DND-41 (cell line): ENCODE measurements around the gene SCAND1.
"Not testable (repeated sequence)": the region's sequence is repeated elsewhere in the genome, so short reads cannot be mapped to it uniquely, and the experiment has no call there.

Experiments used
- ATAC-seq: fragments of 200-7000 bp; cut with Tn5 transposase; 3 replicates; pipeline ENCODE4 v1.9.1; 2021; ENCODE audit warnings: low read depth; ENCODE audit not compliant: insufficient read depth
- DNase-seq: peaks from one replicate; pipeline ENCODE4 v3.0.0-alpha.2; 2020
- H2AFZ ChIP-seq: 2 replicates; pipeline ENCODE4 v1.6.0; 2012; ENCODE audit warnings: low read depth, low read length
- H3K27ac ChIP-seq: 2 replicates; pipeline ENCODE4 v1.5.1; 2012; ENCODE audit warnings: low read length, inconsistent platforms
- H3K27me3 ChIP-seq: fragments of 200-600 bp; sonication (generic); 2 replicates; pipeline ENCODE4 v1.6.0; 2012; ENCODE audit warnings: low read length, mild to moderate bottlenecking, inconsistent platforms; ENCODE audit not compliant: insufficient read depth, poor library complexity
- H3K36me3 ChIP-seq: 2 replicates; pipeline ENCODE4 v1.5.1; 2012; ENCODE audit warnings: low read length, inconsistent platforms; ENCODE audit not compliant: insufficient read depth
- H3K4me1 ChIP-seq: 2 replicates; pipeline ENCODE4 v1.5.1; 2012; ENCODE audit warnings: mild to moderate bottlenecking, low read length; ENCODE audit not compliant: insufficient read depth
- H3K4me2 ChIP-seq: 2 replicates; pipeline ENCODE4 v1.6.0; 2012; ENCODE audit warnings: mild to moderate bottlenecking, moderate library complexity, low read length, inconsistent platforms; ENCODE audit not compliant: insufficient read depth
- H3K4me3 ChIP-seq, 2 experiments: fragments of 200-600 bp in 1 of 2; shearing (Covaris generic) in 1 of 2; 2 replicates each; pipeline ENCODE4 v1.5.1; 2012 to 2016; ENCODE audit warnings: inconsistent platforms in 2 of 2, low read length in 2 of 2, mild to moderate bottlenecking in 2 of 2, low read depth in 1 of 2, moderate library complexity in 1 of 2
- H3K79me2 ChIP-seq: 2 replicates; pipeline ENCODE4 v1.6.0; 2012; ENCODE audit warnings: low read length, inconsistent platforms; ENCODE audit not compliant: insufficient read depth
- H3K9ac ChIP-seq: 2 replicates; pipeline ENCODE4 v1.6.0; 2012; ENCODE audit warnings: low read depth, mild to moderate bottlenecking, inconsistent platforms, low read length, moderate library complexity
- H3K9me3 ChIP-seq: 2 replicates; pipeline ENCODE4 v1.5.1; 2012; ENCODE audit warnings: low read length, moderate library complexity, mild to moderate bottlenecking, inconsistent platforms; ENCODE audit not compliant: insufficient read depth, severe bottlenecking
- H4K20me1 ChIP-seq: 2 replicates; pipeline ENCODE4 v1.6.0; 2012; ENCODE audit warnings: low read length; ENCODE audit not compliant: insufficient read depth
- EZH2 ChIP-seq: IDR thresholded peaks from 3 replicates; pipeline ENCODE4 v1.6.1; 2012; ENCODE audit warnings: borderline replicate concordance, low read depth, mild to moderate bottlenecking, moderate library complexity, low read length, inconsistent platforms; ENCODE audit not compliant: severe bottlenecking
- TF ChIP-seq, protein P1 (sequence below): IDR thresholded peaks from 2 replicates; pipeline ENCODE4 v1.5.1; 2012; ENCODE audit warnings: borderline replicate concordance, low read length, moderate library complexity, mild to moderate bottlenecking; ENCODE audit not compliant: poor library complexity, severe bottlenecking; ENCODE audit errors: extremely low read depth

The SCAND1 gene

DNA sequence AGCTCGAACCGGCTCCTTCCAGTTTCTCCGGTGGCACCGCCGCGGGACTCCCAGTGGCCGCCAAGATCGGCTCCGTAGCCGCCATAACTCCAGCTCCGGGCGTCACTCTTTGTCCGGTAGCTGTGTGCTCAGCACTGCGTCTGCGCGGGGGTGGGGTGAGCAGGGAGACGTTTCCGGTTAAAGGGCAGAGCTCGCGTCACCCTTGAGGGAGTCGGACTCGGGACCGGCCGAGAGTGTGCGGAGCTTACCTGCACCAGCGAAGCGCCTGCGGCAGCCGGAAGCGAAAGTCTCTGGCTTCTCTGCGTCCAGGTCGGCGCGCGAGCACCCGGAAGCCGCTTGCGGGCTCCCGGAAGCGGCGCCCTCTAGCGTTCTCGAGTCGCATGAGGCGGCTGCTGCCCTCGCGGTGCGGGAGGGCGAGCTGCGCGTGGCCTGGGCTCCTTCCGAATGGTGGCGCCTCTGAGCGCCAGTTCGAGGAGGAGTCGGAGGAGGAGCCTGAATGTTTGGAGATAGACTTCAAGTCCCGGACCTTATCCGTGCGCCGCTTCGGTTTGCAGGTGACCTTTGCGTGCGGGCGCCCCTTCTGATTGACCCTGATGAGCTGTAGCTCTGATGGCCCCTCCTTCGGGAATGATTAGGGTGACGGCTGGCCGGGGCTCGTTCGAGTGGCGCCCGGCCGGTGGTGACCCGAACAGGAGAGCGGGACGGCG lies at the start of gene SCAND1:
Gene SCAND1 (minus strand): TSS at position 303 of the 707 bp plus-strand sequence. CDS start 218 bp downstream, at position 85.
- Histone ChIP-seq H3K27ac (peak within 1 kb of the TSS; percentile 92), H3K4me1 (peaks cover 29% of the 10 kb centered on the region), H3K4me2 (peak within 1 kb of the TSS; percentile 73), H3K79me2 (peaks cover 38% of the 10 kb centered on the region), H3K36me3 (peaks cover 13% of the 10 kb centered on the region), H3K27me3 (no peaks in the 10 kb centered on the region), H4K20me1 (peaks cover 13% of the 10 kb centered on the region), H3K9me3 (no peaks in the 10 kb centered on the region), H2AFZ (peak within 1 kb of the TSS; percentile 95), H3K4me3 (peak within 1 kb of the TSS; percentile 55 to 75), H3K9ac (peak within 1 kb of the TSS; percentile 90)
- peak; percentile 99 for DNase-seq
- no peak for TF ChIP-seq EZH2
- TF ChIP-seq, protein P1, sequence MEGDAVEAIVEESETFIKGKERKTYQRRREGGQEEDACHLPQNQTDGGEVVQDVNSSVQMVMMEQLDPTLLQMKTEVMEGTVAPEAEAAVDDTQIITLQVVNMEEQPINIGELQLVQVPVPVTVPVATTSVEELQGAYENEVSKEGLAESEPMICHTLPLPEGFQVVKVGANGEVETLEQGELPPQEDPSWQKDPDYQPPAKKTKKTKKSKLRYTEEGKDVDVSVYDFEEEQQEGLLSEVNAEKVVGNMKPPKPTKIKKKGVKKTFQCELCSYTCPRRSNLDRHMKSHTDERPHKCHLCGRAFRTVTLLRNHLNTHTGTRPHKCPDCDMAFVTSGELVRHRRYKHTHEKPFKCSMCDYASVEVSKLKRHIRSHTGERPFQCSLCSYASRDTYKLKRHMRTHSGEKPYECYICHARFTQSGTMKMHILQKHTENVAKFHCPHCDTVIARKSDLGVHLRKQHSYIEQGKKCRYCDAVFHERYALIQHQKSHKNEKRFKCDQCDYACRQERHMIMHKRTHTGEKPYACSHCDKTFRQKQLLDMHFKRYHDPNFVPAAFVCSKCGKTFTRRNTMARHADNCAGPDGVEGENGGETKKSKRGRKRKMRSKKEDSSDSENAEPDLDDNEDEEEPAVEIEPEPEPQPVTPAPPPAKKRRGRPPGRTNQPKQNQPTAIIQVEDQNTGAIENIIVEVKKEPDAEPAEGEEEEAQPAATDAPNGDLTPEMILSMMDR = peak; percentile 100
- peak; percentile 88 for ATAC-seq

DNA sequence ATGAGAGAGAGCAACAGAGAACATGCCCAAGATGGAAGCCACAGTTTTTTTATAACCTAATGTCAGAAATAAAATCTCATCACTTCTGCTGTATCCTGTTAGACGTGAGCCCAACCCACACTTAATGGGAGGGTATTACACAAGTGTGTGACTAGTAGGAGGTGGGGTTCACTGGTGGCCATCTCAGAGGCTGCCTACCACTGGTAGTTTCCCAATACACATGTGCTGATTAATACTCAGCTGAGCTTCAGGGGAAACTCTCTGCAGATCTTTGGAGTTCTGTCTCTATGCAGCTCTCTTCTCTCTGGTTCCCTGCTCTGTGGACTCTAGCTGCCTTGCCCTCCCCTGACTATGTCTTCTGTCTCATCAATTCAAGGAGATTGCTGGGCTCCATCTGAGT lies 49.7 kb upstream of the SCAND1 start:
- no peaks in the 10 kb centered on the region for H4K20me1 ChIP-seq
- H3K4me1 ChIP-seq = no peaks in the 10 kb centered on the region
- H3K36me3 ChIP-seq = no peaks in the 10 kb centered on the region
- H3K4me3 ChIP-seq = no peak overlapping the region
- H3K27ac ChIP-seq = no peak overlapping the region
- ATAC-seq (no peak), DNase-seq (no peak)
- no peak overlapping the region for H2AFZ ChIP-seq
- H3K27me3 ChIP-seq = no peaks in the 10 kb centered on the region
- no peak overlapping the region for H3K4me2 ChIP-seq
- TF ChIP-seq EZH2 = no peak
- TF ChIP-seq, protein P1 = no peak
- H3K9me3 ChIP-seq = peaks cover 16% of the 10 kb centered on the region
- H3K79me2 ChIP-seq = no peaks in the 10 kb centered on the region
- no peak overlapping the region for H3K9ac ChIP-seq

DNA sequence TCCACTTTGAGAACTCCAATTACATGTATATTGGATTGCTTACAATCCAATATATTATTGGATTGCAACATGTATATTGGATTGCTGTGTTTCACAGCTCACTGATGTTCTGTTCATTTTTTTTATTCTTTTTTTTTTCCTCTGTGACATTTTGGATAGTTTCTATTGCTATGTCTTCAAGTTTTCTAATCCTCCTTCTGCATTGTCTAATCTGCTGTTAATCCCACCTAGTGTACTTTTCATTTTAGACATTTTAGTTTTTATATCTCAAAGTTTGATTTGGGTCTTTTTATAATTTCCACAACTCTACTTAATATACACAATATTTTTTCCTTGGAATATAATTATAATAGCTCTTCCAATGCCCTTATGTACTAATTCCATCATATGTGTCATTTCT lies 48.6 kb upstream of the SCAND1 start:
- no peaks in the 10 kb centered on the region for H3K79me2 ChIP-seq
- TF ChIP-seq, protein P1 = no peak
- no peak for TF ChIP-seq EZH2
- no peak overlapping the region for H3K4me2 ChIP-seq
- DNase-seq (no peak), ATAC-seq (no peak)
- H3K9ac ChIP-seq = no peak overlapping the region
- peaks cover 16% of the 10 kb centered on the region for H3K9me3 ChIP-seq
- no peak overlapping the region for H3K4me3 ChIP-seq
- no peak overlapping the region for H2AFZ ChIP-seq
- H3K27me3 ChIP-seq = no peaks in the 10 kb centered on the region
- no peak overlapping the region for H3K27ac ChIP-seq
- no peaks in the 10 kb centered on the region for H3K4me1 ChIP-seq
- H4K20me1 ChIP-seq = no peaks in the 10 kb centered on the region
- no peaks in the 10 kb centered on the region for H3K36me3 ChIP-seq

DNA sequence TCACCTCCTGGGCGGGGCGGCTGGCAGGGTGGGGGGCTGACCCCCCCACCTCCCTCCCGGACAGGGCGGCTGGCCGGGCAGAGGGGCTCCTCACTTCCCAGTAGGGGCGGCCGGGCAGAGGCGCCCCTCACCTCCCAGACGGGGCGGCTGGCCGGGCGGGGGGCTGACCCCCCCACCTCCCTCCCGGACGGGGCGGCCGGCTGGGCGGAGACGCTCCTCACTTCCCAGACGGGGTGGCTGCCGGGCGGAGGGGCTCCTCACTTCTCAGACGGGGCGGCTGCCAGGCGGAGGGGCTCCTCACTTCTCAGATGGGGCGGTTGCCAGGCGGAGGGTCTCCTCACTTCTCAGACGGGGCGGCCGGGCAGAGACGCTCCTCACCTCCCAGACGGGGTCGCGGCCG lies 47.0 kb upstream of the SCAND1 start:
- not testable (repeated sequence) for H3K79me2 ChIP-seq, H3K27me3 ChIP-seq, H3K27ac ChIP-seq, H4K20me1 ChIP-seq, H3K4me1 ChIP-seq, H3K36me3 ChIP-seq, ATAC-seq, H3K4me3 ChIP-seq, DNase-seq, H3K4me2 ChIP-seq, H2AFZ ChIP-seq, H3K9ac ChIP-seq
- peaks cover 16% of the 10 kb centered on the region for H3K9me3 ChIP-seq

DNA sequence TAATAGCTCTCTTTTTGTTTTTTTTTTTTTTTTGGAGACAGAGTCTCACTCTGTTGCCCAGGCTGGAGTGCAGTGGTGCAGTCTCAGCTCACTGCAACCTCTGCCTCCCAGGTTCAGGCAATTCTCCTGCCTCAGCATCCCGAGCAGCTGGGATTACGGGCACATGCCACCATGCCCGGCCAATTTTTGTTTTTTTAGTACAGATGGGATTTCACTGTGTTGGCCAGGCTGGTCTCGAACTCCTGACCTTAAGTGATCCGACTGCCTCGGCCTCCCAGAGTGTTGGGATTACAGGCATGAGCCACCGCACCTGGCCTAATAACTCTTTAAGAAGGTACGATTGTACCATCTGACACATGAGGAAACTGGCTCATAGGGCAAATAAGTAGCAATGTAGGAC lies 42.2 kb upstream of the SCAND1 start:
- not testable (repeated sequence) for H3K27me3 ChIP-seq, DNase-seq, H2AFZ ChIP-seq, H3K4me2 ChIP-seq, H3K27ac ChIP-seq, H3K79me2 ChIP-seq, H3K4me3 ChIP-seq, H3K9ac ChIP-seq, H4K20me1 ChIP-seq, ATAC-seq, H3K36me3 ChIP-seq, H3K4me1 ChIP-seq, H3K9me3 ChIP-seq
